ENCODE data around the gene MYADM. TPM values are rescaled to one million over a fixed set of nuclear protein-coding genes. Genes with fewer than 3 reads are reported as not detected.
A peak's percentile ranks its signal among the peaks of the same experiment; 100 is the strongest.
"Not testable (repeated sequence)": the region's sequence is repeated elsewhere in the genome, so short reads cannot be mapped to it uniquely, and the experiment has no call there.

Gene MYADM
- total RNA-seq, 1 donor: 51.9 TPM

DNA sequence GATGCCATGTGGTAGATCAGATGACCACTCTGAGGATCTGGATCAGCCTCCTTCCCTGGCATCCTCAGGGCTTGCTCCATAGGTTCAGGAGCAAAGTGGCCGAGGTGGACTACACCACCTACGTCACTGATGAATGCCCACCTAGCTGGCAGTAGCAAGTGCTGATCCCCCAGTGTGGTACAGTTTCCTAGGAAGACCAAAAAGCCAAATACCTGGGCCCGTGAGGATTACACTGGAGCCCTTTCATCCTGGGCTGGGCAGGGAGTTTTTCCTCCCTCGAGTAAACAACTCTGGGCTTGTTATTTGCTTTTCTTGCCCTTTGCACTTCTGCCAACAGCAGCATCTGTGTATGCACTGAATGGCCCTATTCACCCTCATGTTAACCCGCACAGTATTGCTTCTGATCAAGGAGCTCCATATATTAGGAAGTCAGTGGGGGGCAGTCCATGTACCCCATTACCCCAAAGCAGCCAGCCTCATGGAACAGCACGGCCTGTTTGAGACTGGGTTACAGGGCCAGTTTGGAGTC is 3.3 kb upstream of the MYADM start:
- H3K4me3 ChIP-seq (ENCODE audit: low read length): no peak overlapping the region
- no peaks in the 10 kb centered on the region for H3K27me3 ChIP-seq (ENCODE audit: insufficient read depth, low read length)
- peaks cover 29% of the 10 kb centered on the region for H3K4me1 ChIP-seq (ENCODE audit: insufficient read depth, low read length)
- no peaks in the 10 kb centered on the region for H3K9me3 ChIP-seq (ENCODE audit: low read depth, low read length)

- no peaks in the 10 kb centered on the region for H3K9me3 ChIP-seq (ENCODE audit: low read depth, low read length)
- H3K4me1 ChIP-seq (ENCODE audit: insufficient read depth, low read length): peaks cover 32% of the 10 kb centered on the region
- no peaks in the 10 kb centered on the region for H3K27me3 ChIP-seq (ENCODE audit: insufficient read depth, low read length)
- H3K4me3 ChIP-seq (ENCODE audit: low read length): no peak overlapping the region
Observed at GRCh38 chr19:53865523-53865917, 2.2 kb upstream of the MYADM start.

- H3K4me1 ChIP-seq (ENCODE audit: insufficient read depth, low read length): peaks cover 39% of the 10 kb centered on the region
- peak overlapping the region; percentile 33 for H3K4me3 ChIP-seq (ENCODE audit: low read length)
Observed at GRCh38 chr19:53865918-53866864, 1.5 kb upstream of the MYADM start.

GRCh38 chr19:53866865-53867224 is 838 bp upstream of the MYADM start:
- no peaks in the 10 kb centered on the region for H3K9me3 ChIP-seq (ENCODE audit: low read depth, low read length)
- H3K4me1 ChIP-seq (ENCODE audit: insufficient read depth, low read length): peaks cover 45% of the 10 kb centered on the region

More at GRCh38 chr19:53865918-53866864, 1.5 kb upstream of the MYADM start:
- Histone ChIP-seq H3K27me3 (ENCODE audit: insufficient read depth, low read length) (no peaks in the 10 kb centered on the region), H3K9me3 (ENCODE audit: low read depth, low read length) (no peaks in the 10 kb centered on the region)

GRCh38 chr19:53868091-53868891 is 608 bp downstream of the MYADM start:
- peaks cover 60% of the 10 kb centered on the region for H3K4me1 ChIP-seq (ENCODE audit: insufficient read depth, low read length)
- H3K4me3 ChIP-seq (ENCODE audit: low read length): peak overlapping the region; percentile 95
- H3K27me3 ChIP-seq (ENCODE audit: insufficient read depth, low read length): no peaks in the 10 kb centered on the region
- no peaks in the 10 kb centered on the region for H3K9me3 ChIP-seq (ENCODE audit: low read depth, low read length)

More at GRCh38 chr19:53866865-53867224, 838 bp upstream of the MYADM start:
- H3K4me3 ChIP-seq (ENCODE audit: low read length): peak overlapping the region; percentile 33
- no peaks in the 10 kb centered on the region for H3K27me3 ChIP-seq (ENCODE audit: insufficient read depth, low read length)

GRCh38 chr19:53868892-53869804 is 1.5 kb downstream of the MYADM start:
- Histone ChIP-seq H3K4me1 (ENCODE audit: insufficient read depth, low read length) (peaks cover 68% of the 10 kb centered on the region), H3K9me3 (ENCODE audit: low read depth, low read length) (no peaks in the 10 kb centered on the region), H3K4me3 (ENCODE audit: low read length) (peak overlapping the region; percentile 95), H3K27me3 (ENCODE audit: insufficient read depth, low read length) (no peaks in the 10 kb centered on the region)

DNA sequence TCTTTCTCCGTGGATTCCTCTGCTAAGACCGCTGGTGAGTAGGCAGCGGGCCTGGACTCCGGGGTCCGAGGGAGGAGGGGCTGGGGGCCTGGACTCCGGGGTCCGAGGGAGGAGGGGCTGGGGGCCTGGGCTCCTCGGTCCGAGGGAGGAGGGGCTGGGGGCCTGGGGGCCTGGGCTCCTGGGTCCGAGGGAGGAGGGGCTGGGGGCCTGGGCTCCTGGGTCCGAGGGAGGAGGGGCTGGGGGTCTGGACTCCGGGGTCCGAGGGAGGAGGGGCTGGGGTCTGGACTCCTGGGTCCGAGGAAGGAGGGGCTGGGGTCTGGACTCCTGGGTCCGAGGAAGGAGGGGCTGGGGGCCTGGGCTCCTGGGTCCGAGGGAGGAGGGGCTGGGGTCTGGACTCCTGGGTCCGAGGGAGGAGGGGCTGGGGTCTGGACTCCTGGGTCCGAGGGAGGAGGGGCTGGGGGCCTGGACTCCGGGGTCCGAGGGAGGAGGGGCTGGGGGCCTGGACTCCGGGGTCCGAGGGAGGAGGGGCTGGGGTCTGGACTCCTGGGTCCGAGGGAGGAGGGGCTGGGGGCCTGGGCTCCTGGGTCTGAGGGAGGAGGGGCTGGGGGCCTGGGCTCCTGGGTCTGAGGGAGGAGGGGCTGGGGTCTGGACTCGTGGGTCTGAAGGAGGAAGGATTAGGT is 2.3 kb downstream of the MYADM start:
- Histone ChIP-seq H3K4me1 (ENCODE audit: insufficient read depth, low read length) (peaks cover 74% of the 10 kb centered on the region), H3K4me3 (ENCODE audit: low read length) (peak overlapping the region; percentile 95)
- H3K9me3 ChIP-seq (ENCODE audit: low read depth, low read length): not testable (repeated sequence)

GRCh38 chr19:53870485-53870844 is 2.8 kb downstream of the MYADM start:
- H3K27me3 ChIP-seq (ENCODE audit: insufficient read depth, low read length): no peaks in the 10 kb centered on the region
- peaks cover 74% of the 10 kb centered on the region for H3K4me1 ChIP-seq (ENCODE audit: insufficient read depth, low read length)
- H3K4me3 ChIP-seq (ENCODE audit: low read length): peak overlapping the region; percentile 43
- no peaks in the 10 kb centered on the region for H3K9me3 ChIP-seq (ENCODE audit: low read depth, low read length)

More for the DNA sequence above, 2.3 kb downstream of the MYADM start:
- not testable (repeated sequence) for H3K27me3 ChIP-seq (ENCODE audit: insufficient read depth, low read length)

DNA sequence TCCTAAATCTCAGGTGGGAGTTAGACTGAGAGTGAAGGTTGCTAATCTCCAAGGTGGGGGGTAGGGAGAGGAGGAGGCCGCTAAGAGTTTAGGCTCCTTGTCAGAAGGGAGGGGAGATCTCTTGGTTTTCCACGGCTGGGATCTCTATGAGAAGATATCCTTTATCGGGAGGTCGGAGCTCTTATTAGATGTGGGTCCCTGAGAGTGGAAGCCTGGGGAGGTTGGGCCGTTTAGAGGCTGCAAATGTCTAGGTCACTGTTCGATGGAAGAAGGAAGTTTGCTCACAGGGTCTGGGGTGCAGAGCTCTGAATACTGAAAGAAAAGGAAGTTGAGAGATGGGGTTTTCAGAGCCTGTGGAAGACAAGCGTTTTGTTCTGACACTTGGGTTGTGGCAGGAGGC is 3.8 kb downstream of the MYADM start:
- no peaks in the 10 kb centered on the region for H3K27me3 ChIP-seq (ENCODE audit: insufficient read depth, low read length)
- H3K4me3 ChIP-seq (ENCODE audit: low read length): peak overlapping the region; percentile 43
- H3K9me3 ChIP-seq (ENCODE audit: low read depth, low read length): no peaks in the 10 kb centered on the region
- H3K4me1 ChIP-seq (ENCODE audit: insufficient read depth, low read length): peaks cover 74% of the 10 kb centered on the region

DNA sequence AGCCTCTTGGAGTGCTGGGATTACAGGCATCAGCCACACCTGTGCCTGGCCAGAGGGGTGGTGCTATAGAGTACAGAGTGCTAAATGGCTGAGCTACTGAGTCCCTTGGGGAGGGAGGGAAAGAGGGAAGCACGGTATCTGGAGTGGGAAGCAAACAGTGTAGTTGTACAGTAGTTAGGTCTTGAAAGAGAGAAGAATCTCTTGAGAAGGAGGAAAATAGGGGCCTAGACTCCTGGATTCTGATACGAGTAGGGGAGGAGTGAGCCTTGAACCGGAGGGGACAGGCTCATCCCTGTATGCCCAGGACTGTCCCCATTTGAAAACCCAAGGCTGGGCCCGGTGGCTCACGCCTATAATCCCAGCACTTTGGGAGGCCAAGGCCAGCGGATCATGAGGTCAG is 5.1 kb downstream of the MYADM start:
- H3K9me3 ChIP-seq (ENCODE audit: low read depth, low read length): no peaks in the 10 kb centered on the region
- no peaks in the 10 kb centered on the region for H3K27me3 ChIP-seq (ENCODE audit: insufficient read depth, low read length)
- H3K4me3 ChIP-seq (ENCODE audit: low read length): no peak overlapping the region
- peaks cover 76% of the 10 kb centered on the region for H3K4me1 ChIP-seq (ENCODE audit: insufficient read depth, low read length)

- no peak overlapping the region for H3K4me3 ChIP-seq (ENCODE audit: low read length)
- no peaks in the 10 kb centered on the region for H3K27me3 ChIP-seq (ENCODE audit: insufficient read depth, low read length)
- H3K4me1 ChIP-seq (ENCODE audit: insufficient read depth, low read length): peaks cover 77% of the 10 kb centered on the region
- no peaks in the 10 kb centered on the region for H3K9me3 ChIP-seq (ENCODE audit: low read depth, low read length)
Observed at GRCh38 chr19:53873773-53874605, 6.3 kb downstream of the MYADM start.

- Histone ChIP-seq H3K9me3 (ENCODE audit: low read depth, low read length) (no peaks in the 10 kb centered on the region), H3K27me3 (ENCODE audit: insufficient read depth, low read length) (peaks cover under 1% of the 10 kb centered on the region), H3K4me3 (ENCODE audit: low read length) (no peak overlapping the region), H3K4me1 (ENCODE audit: insufficient read depth, low read length) (peaks cover 83% of the 10 kb centered on the region)
Observed at GRCh38 chr19:53874606-53874990, 6.9 kb downstream of the MYADM start.

DNA sequence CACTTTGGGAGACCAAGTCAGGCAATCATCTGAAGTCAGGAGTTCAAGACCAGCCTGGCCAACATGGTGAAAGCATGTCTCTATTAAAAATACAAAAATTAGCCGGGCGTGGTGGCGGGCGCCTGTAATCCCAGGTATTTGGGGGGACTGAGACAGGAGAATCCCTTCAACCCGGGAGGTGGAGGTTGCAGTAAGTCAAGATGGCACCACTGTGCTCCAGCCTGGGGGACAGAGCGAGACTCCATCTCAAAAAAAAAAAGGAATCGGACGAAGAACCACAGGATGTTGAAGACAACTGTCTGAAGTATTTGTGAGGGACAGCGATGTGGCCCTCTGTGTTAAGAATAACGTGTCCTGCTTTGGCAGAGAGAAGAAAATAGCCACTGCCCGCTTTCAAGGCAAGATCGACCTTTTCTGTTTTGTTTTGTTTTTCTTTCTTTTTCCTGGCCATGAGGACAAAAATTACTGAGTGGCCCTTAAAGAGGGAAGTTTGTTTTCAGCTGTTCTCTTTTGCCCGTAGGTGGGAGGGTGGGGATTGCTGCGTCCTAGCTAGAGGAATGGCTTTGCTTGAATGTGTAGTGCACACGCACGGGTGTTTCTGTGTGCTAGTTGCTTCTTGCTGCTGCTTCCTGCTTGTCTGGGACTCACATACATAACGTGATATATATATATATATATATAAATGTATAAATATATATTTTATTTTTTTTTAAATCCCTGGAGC is 8.1 kb downstream of the MYADM start:
- no peak overlapping the region for H3K4me3 ChIP-seq (ENCODE audit: low read length)
- H3K4me1 ChIP-seq (ENCODE audit: insufficient read depth, low read length): peaks cover 90% of the 10 kb centered on the region
- H3K27me3 ChIP-seq (ENCODE audit: insufficient read depth, low read length): peaks cover 13% of the 10 kb centered on the region
- H3K9me3 ChIP-seq (ENCODE audit: low read depth, low read length): no peaks in the 10 kb centered on the region

Data from mononuclear cell (primary cell).